Keratinocyte (primary cell): ENCODE data around the gene DHRSX.
"Not testable (repeated sequence)": the region's sequence is repeated elsewhere in the genome, so short reads cannot be mapped to it uniquely, and the experiment has no call there.

ENCODE experiments used
- EZH2 ChIP-seq: IDR thresholded peaks from one replicate; pipeline ENCODE4 v1.6.1; 2012; ENCODE audit warnings: inconsistent platforms, mild to moderate bottlenecking, low read length, moderate library complexity
- TF ChIP-seq, protein P1 (sequence below), 3 experiments: IDR thresholded peaks in 1 of 3; conservative IDR thresholded peaks in 1 of 3; optimal IDR thresholded peaks in 1 of 3; 2 replicates in 2 of 3; 3 replicates in 1 of 3; pipeline versions ENCODE3 to v1.5.1; 2011; ENCODE audit warnings: low read length in 3 of 3, mild to moderate bottlenecking in 3 of 3, moderate library complexity in 2 of 3, control low read depth in 1 of 3, inconsistent platforms in 1 of 3; ENCODE audit not compliant: insufficient read depth in 2 of 3; ENCODE audit errors: extremely low read depth in 1 of 3

DNA sequence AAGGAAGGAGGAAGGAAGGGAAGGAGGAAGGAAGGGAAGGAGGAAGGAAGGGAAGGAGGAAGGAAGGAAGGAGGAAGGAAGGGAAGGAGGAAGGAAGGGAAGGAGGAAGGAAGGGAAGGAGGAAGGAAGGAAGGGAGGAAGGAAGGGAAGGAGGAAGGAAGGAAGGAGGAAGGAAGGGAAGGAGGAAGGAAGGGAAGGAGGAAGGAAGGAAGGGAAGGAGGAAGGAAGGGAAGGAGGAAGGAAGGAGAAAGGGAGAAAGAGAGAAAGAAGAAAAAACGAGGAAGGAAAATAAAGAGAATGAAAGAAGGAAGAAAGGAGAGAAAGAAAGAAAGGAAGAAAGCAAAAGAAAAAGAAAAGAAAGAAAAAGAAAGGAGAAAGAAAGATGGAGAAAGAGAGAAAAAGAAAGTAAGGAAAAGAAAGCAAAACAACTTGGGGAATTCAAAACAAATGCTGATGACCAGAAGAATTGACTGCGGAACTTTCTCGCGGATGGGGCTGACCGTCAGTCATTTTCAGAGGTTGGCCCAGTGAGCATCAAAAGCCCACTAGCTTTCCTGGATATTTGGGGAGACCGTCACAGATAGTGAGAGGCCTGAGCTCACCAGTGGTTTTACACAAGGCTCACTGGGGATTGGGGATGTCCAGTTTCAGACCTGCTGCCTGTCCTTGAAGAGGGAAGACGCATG is 286.5 kb downstream of the DHRSX start:
- TF ChIP-seq, protein P1, sequence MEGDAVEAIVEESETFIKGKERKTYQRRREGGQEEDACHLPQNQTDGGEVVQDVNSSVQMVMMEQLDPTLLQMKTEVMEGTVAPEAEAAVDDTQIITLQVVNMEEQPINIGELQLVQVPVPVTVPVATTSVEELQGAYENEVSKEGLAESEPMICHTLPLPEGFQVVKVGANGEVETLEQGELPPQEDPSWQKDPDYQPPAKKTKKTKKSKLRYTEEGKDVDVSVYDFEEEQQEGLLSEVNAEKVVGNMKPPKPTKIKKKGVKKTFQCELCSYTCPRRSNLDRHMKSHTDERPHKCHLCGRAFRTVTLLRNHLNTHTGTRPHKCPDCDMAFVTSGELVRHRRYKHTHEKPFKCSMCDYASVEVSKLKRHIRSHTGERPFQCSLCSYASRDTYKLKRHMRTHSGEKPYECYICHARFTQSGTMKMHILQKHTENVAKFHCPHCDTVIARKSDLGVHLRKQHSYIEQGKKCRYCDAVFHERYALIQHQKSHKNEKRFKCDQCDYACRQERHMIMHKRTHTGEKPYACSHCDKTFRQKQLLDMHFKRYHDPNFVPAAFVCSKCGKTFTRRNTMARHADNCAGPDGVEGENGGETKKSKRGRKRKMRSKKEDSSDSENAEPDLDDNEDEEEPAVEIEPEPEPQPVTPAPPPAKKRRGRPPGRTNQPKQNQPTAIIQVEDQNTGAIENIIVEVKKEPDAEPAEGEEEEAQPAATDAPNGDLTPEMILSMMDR (optimal IDR thresholded peaks at IDR 0.05 in 1 of 3, IDR thresholded peaks at IDR 0.05 in 1 of 3, conservative IDR thresholded peaks at IDR 0.05 in 1 of 3; ENCODE audit: extremely low read depth in 1 of 3, insufficient read depth in 2 of 3, low read length in 3 of 3), result not testable (repeated sequence)
- TF ChIP-seq EZH2, result not testable (repeated sequence)
